GM21515 (cell line): ENCODE results near the gene RP2.

Source experiments
- ATAC-seq: cut with Tn5 transposase; IDR thresholded peaks from one replicate; pipeline ENCODE4 v1.9.1; 2021; ENCODE audit not compliant: unreplicated experiment

Gene RP2

GRCh38 chrX:46917622-46918021, 80.8 kb downstream of the RP2 start:
- no peak for ATAC-seq

- ATAC-seq: no peak
Measured at GRCh38 chrX:46918434-46918833, 81.6 kb downstream of the RP2 start.

- no peak for ATAC-seq
Measured at GRCh38 chrX:46920235-46920634, 83.4 kb downstream of the RP2 start.

- no peak for ATAC-seq
Measured at GRCh38 chrX:46922611-46923010, 85.8 kb downstream of the RP2 start.

- ATAC-seq: no peak
Measured at GRCh38 chrX:46927718-46928117, 90.9 kb downstream of the RP2 start.

GRCh38 chrX:46929439-46930261, 92.8 kb downstream of the RP2 start:
- ATAC-seq: no peak
